ENCODE results near the gene CEP112. TPM values are rescaled to one million over a fixed set of nuclear protein-coding genes. Genes with fewer than 3 reads are reported as not detected.

The CEP112 gene
- total and polyA plus RNA-seq, 2 donors (not counting 1 experiment from before 2014, with no cell fraction given) = 5.4 to 6.4 TPM

DNA sequence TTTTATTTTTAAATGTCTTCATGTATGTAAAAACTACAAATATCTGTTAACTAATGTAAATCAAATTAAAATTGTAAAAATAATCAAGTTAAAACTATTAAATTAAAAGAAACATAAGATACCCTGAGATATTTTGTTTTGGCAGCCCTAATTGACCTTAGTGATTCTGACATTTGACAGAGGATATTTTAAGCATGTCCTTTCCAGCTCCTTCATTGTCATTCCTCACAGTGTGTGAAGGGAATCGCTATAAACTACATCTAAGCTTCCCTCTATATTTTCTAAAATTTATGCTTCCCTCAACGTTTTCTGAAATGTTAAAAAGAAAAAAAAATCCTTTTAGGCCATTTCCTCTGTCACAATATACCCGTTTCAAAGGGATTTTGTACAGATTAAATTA is 20.2 kb downstream of the CEP112 start:
- no peaks in the 10 kb centered on the region for H4K20me1 ChIP-seq (ENCODE audit: control insufficient read depth, extremely low read depth, insufficient read depth, low read length)
- no peak for TF ChIP-seq CTCF (conservative IDR thresholded peaks at IDR 0.05 in 1 of 2, IDR thresholded peaks at IDR 0.05 in 1 of 2; ENCODE audit: low read depth in 1 of 2, low read length in 2 of 2)
- no peak for TF ChIP-seq EZH2 (IDR thresholded peaks at IDR 0.05; ENCODE audit: low read length, missing control alignments)
- H2AFZ ChIP-seq (ENCODE audit: low read length) = no peak overlapping the region
- H3K27me3 ChIP-seq (ENCODE audit: control insufficient read depth, insufficient read depth, low read length) = no peaks in the 10 kb centered on the region
- H3K27ac ChIP-seq (ENCODE audit: insufficient read depth, low read length) = no peak overlapping the region
- no peak overlapping the region for H3K4me2 ChIP-seq (ENCODE audit: extremely low read depth, insufficient read depth, low read length)
- H3K79me2 ChIP-seq (ENCODE audit: control insufficient read depth, insufficient read depth, low read length) = no peaks in the 10 kb centered on the region
- DNase-seq (ENCODE audit: low read depth in 2 of 2) = no peak
- H3K9ac ChIP-seq (ENCODE audit: insufficient read depth, low read length) = no peak overlapping the region
- H3K4me1 ChIP-seq (ENCODE audit: control insufficient read depth, extremely low read depth, insufficient read depth, low read length) = no peaks in the 10 kb centered on the region
- H3K9me3 ChIP-seq (ENCODE audit: control insufficient read depth, insufficient read depth, low read depth, low read length) = no peaks in the 10 kb centered on the region
- H3K36me3 ChIP-seq (ENCODE audit: control insufficient read depth, insufficient read depth, low read length) = no peaks in the 10 kb centered on the region
- no peak overlapping the region for H3K4me3 ChIP-seq (replicated peaks in 1 of 4; ENCODE audit: control extremely low read depth in 1 of 4, insufficient read depth in 1 of 4, low read depth in 3 of 4, low read length in 4 of 4)

DNA sequence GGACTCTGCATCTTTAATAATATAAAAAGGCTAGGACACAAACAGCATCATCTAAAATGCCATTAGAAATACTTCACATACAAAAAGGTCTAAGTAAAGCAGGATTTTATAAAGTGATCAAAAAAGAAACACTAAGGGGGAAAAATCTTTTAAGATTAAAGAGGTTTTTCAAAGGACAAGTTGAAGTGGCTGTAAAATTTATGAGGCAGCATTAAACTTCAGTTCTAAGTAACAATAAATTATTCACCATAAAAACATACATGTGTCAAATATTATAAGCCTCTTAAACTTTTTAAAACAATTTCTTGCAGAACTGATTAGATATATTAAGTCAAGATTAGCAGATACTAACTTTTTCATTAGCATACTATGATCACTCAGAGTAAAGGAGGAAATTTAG is 20.8 kb downstream of the CEP112 start:
- Histone ChIP-seq H3K79me2 (ENCODE audit: control insufficient read depth, insufficient read depth, low read length) (no peaks in the 10 kb centered on the region), H3K4me1 (ENCODE audit: control insufficient read depth, extremely low read depth, insufficient read depth, low read length) (no peaks in the 10 kb centered on the region), H3K27me3 (ENCODE audit: control insufficient read depth, insufficient read depth, low read length) (no peaks in the 10 kb centered on the region), H4K20me1 (ENCODE audit: control insufficient read depth, extremely low read depth, insufficient read depth, low read length) (no peaks in the 10 kb centered on the region), H3K9ac (ENCODE audit: insufficient read depth, low read length) (no peak overlapping the region), H2AFZ (ENCODE audit: low read length) (no peak overlapping the region), H3K9me3 (ENCODE audit: control insufficient read depth, insufficient read depth, low read depth, low read length) (no peaks in the 10 kb centered on the region), H3K4me3 (replicated peaks in 1 of 4; ENCODE audit: control extremely low read depth in 1 of 4, insufficient read depth in 1 of 4, low read depth in 3 of 4, low read length in 4 of 4) (no peak overlapping the region), H3K4me2 (ENCODE audit: extremely low read depth, insufficient read depth, low read length) (no peak overlapping the region), H3K36me3 (ENCODE audit: control insufficient read depth, insufficient read depth, low read length) (no peaks in the 10 kb centered on the region), H3K27ac (ENCODE audit: insufficient read depth, low read length) (no peak overlapping the region)
- no peak for DNase-seq (ENCODE audit: low read depth in 2 of 2)
- TF ChIP-seq CTCF (conservative IDR thresholded peaks at IDR 0.05 in 1 of 2, IDR thresholded peaks at IDR 0.05 in 1 of 2; ENCODE audit: low read depth in 1 of 2, low read length in 2 of 2) (no peak), EZH2 (IDR thresholded peaks at IDR 0.05; ENCODE audit: low read length, missing control alignments) (no peak)

DNA sequence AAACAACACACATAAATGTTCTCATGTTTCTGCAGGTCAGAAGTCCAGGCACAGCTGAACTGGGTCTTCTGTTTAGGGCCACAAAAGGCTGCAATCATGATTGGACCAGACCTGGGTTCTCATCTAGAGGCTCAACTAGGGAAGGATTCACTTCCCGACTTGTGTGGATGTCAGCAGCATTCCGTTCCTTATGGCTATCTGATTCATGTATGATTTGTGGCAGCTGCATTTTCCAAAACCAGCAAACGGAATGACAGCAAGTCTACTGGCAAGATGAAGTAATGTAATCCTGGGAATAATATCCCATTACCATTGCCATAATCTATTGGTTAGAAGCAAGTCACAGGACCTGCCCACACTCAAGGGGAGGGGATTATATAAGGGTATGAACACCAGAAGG is 22.1 kb downstream of the CEP112 start:
- TF ChIP-seq EZH2 (IDR thresholded peaks at IDR 0.05; ENCODE audit: low read length, missing control alignments) (no peak), CTCF (conservative IDR thresholded peaks at IDR 0.05 in 1 of 2, IDR thresholded peaks at IDR 0.05 in 1 of 2; ENCODE audit: low read depth in 1 of 2, low read length in 2 of 2) (no peak)
- Histone ChIP-seq H3K4me3 (replicated peaks in 1 of 4; ENCODE audit: control extremely low read depth in 1 of 4, insufficient read depth in 1 of 4, low read depth in 3 of 4, low read length in 4 of 4) (no peak overlapping the region), H3K4me2 (ENCODE audit: extremely low read depth, insufficient read depth, low read length) (no peak overlapping the region), H3K9me3 (ENCODE audit: control insufficient read depth, insufficient read depth, low read depth, low read length) (no peaks in the 10 kb centered on the region), H2AFZ (ENCODE audit: low read length) (no peak overlapping the region), H3K79me2 (ENCODE audit: control insufficient read depth, insufficient read depth, low read length) (no peaks in the 10 kb centered on the region), H3K27ac (ENCODE audit: insufficient read depth, low read length) (no peak overlapping the region), H3K27me3 (ENCODE audit: control insufficient read depth, insufficient read depth, low read length) (no peaks in the 10 kb centered on the region), H3K36me3 (ENCODE audit: control insufficient read depth, insufficient read depth, low read length) (no peaks in the 10 kb centered on the region), H4K20me1 (ENCODE audit: control insufficient read depth, extremely low read depth, insufficient read depth, low read length) (no peaks in the 10 kb centered on the region), H3K9ac (ENCODE audit: insufficient read depth, low read length) (no peak overlapping the region), H3K4me1 (ENCODE audit: control insufficient read depth, extremely low read depth, insufficient read depth, low read length) (no peaks in the 10 kb centered on the region)
- DNase-seq (ENCODE audit: low read depth in 2 of 2) = no peak

Data from fibroblast of lung (primary cell).